GM12878 (cell line): ENCODE measurements around the gene CARHSP1. TPM values are rescaled to one million over a fixed set of nuclear protein-coding genes. Genes with fewer than 3 reads are reported as not detected.

Source experiments
- ATAC-seq: fragments of 200-7000 bp; cut with Tn5 transposase; 3 replicates; pipeline ENCODE4 v1.9.1; 2020; ENCODE audit warnings: mild to moderate bottlenecking, moderate library complexity
- BruUV-seq: library from RNA; stranded (reverse); fragments of 400-500 nt; replicated peaks from 2 replicates; lab custom pipeline; 2021; lab: Mats Ljungman, UMichigan
- CTCF ChIA-PET: fragments of 300-600 bp; sonication (Branson Sonifier 250); formaldehyde crosslinking; extraction: SDS; loops from one replicate; lab custom pipeline; 2021; ENCODE audit warnings: inconsistent platforms; lab: Yijun Ruan, JAX
- POLR2A ChIA-PET: fragments of 350-600 bp; formaldehyde crosslinking; extraction: SDS; loops from one replicate; lab custom pipeline; 2021; ENCODE audit warnings: inconsistent platforms; lab: Charles Lee
- RAD21 ChIA-PET: fragments of 300-600 bp; sonication (Branson Sonifier 250); formaldehyde crosslinking; loops from one replicate; lab custom pipeline; 2023; ENCODE audit warnings: antibody characterized with exemption; ENCODE audit not compliant: unreplicated experiment; lab: Charles Lee
- SMC1A ChIA-PET: fragments of 300-600 bp; sonication (Branson Sonifier 250); formaldehyde crosslinking; loops from one replicate; lab custom pipeline; 2023; ENCODE audit not compliant: unreplicated experiment, uncharacterized antibody; lab: Charles Lee
- DNase-seq: peaks from one replicate; pipeline ENCODE4 v3.0.0-alpha.2; 2011; ENCODE audit warnings: low read depth, low spot score
- FAIRE-seq: peaks from 3 replicates; lab custom pipeline; 2011; peaks lifted over from hg19 to GRCh38; lab: Jason Lieb, UNC
- H2AFZ ChIP-seq: 2 replicates; pipeline ENCODE4 v1.6.0; 2011; ENCODE audit warnings: low read depth, low read length, control low read depth; ENCODE audit not compliant: control insufficient read depth
- H3K27ac ChIP-seq: 2 replicates; pipeline ENCODE4 v1.5.1; 2011; ENCODE audit warnings: control low read depth; ENCODE audit not compliant: control insufficient read depth, insufficient read depth
- H3K27me3 ChIP-seq, 2 experiments: replicated peaks in 1 of 2; 2 replicates each; pipeline versions ENCODE4 v1.6.0 to v1.6.1; 2011; ENCODE audit warnings: low read length in 1 of 2; ENCODE audit not compliant: control insufficient read depth in 2 of 2, insufficient read depth in 2 of 2
- H3K36me3 ChIP-seq, 2 experiments: 2 replicates each; pipeline ENCODE4 v1.5.1; 2011; ENCODE audit warnings: low read length in 1 of 2; ENCODE audit not compliant: control insufficient read depth in 2 of 2, insufficient read depth in 2 of 2
- H3K4me1 ChIP-seq: 2 replicates; pipeline ENCODE4 v1.6.1; 2011; ENCODE audit warnings: mild to moderate bottlenecking, low read length, moderate library complexity, mixed read lengths; ENCODE audit not compliant: control insufficient read depth, insufficient read depth
- H3K4me2 ChIP-seq: 2 replicates; pipeline ENCODE4 v1.6.0; 2011; ENCODE audit warnings: control low read depth; ENCODE audit not compliant: control insufficient read depth, insufficient read depth
- H3K4me3 ChIP-seq: fragments of 200-600 bp; sonication (generic); 2 replicates; pipeline ENCODE4 v1.5.1; 2016
- H3K79me2 ChIP-seq: 2 replicates; pipeline ENCODE4 v1.6.0; 2011; ENCODE audit warnings: low read length; ENCODE audit not compliant: control insufficient read depth, insufficient read depth
- H3K9ac ChIP-seq: 2 replicates; pipeline ENCODE4 v1.8.0; 2011; ENCODE audit warnings: low read length, control low read depth, mixed read lengths; ENCODE audit not compliant: control insufficient read depth, insufficient read depth
- H3K9me3 ChIP-seq: replicated peaks from 3 replicates; pipeline ENCODE4 v1.5.1; 2011; ENCODE audit warnings: mild to moderate bottlenecking, low read length; ENCODE audit not compliant: control insufficient read depth, insufficient read depth
- H4K20me1 ChIP-seq: 2 replicates; pipeline ENCODE4 v1.6.0; 2011; ENCODE audit not compliant: control insufficient read depth, insufficient read depth
- ATF3 ChIP-seq: IDR thresholded peaks from 2 replicates; pipeline ENCODE4 v1.6.1; 2011; ENCODE audit warnings: low read depth, mild to moderate bottlenecking, low read length, moderate library complexity, borderline replicate concordance; ENCODE audit errors: extremely low read depth
- CREM ChIP-seq: IDR thresholded peaks from 2 replicates; pipeline ENCODE4 v1.6.1; 2014; ENCODE audit warnings: antibody characterized with exemption, low read depth
- FOS ChIP-seq: IDR thresholded peaks from 3 replicates; pipeline ENCODE4 v1.6.1; 2011; ENCODE audit warnings: borderline replicate concordance; ENCODE audit not compliant: insufficient read length; ENCODE audit errors: extremely low read depth
- GATAD2B ChIP-seq: fragments of 450-650 bp; conservative IDR thresholded peaks from 2 replicates; pipeline ENCODE4 v1.6.1; 2017; ENCODE audit warnings: low read depth, mild to moderate bottlenecking, moderate library complexity
- HDAC6 ChIP-seq: fragments of 200-600 bp; sonication (generic); IDR thresholded peaks from one replicate; pipeline ENCODE4 v1.8.0; 2017; ENCODE audit warnings: antibody characterized with exemption; ENCODE audit not compliant: unreplicated experiment
- POLR2A ChIP-seq: IDR thresholded peaks from 2 replicates; pipeline ENCODE4 v1.6.1; 2011; ENCODE audit warnings: low read depth, mild to moderate bottlenecking, low read length
- RELA ChIP-seq: fragments of 450-650 bp; IDR thresholded peaks from 2 replicates; pipeline ENCODE4 v1.8.0; 2014; ENCODE audit warnings: borderline replicate concordance; ENCODE audit not compliant: partially characterized antibody
- WGBS: methylation state at CpG from one replicate; pipeline ENCODE4 v1.1.6; 2016; ENCODE audit warnings: low lambda C conversion rate; ENCODE audit not compliant: insufficient replicate concordance, insufficient coverage; ENCODE audit errors: missing lambda C conversion rate; 5-methylcytosine and 5-hydroxymethylcytosine counted together
- in situ Hi-C: fragments of 300-500 bp; cut with MboI; formaldehyde crosslinking; loops from 9 replicates; pipeline ENCODE4 v1.14.3; 2018; ENCODE audit warnings: mixed read lengths
- intact Hi-C: fragments of 100-400 bp; cut with micrococcal nuclease; formaldehyde crosslinking; loops from one replicate; pipeline ENCODE4 v1.14.2; 2022; ENCODE audit not compliant: unreplicated experiment
- polyA plus RNA-seq, 11 experiments: library from polyadenylated mRNA; depleted of rRNA in 4 of 11; unstranded in 6 of 11; stranded (reverse) in 5 of 11; fragments of >200 nt; fragmentation: Nextera tagmentation in 4 of 11; fragmentation: Illumina TruSeq in 1 of 11; extraction: Ambion mirVana in 4 of 11; extraction: Trizol in 1 of 11; gene quantifications; 1 replicate in 1 of 11; 2 replicates in 10 of 11; pipeline versions ENCODE4 v1.2.1 to v1.2.3, GENCODE V29; 2011 to 2016; ENCODE audit warnings: inconsistent platforms in 2 of 11, missing spikeins in 2 of 11, low read depth in 1 of 11
- total RNA-seq, 4 experiments: library from RNA; depleted of rRNA in 3 of 4; stranded (reverse); fragments of >200 nt in 3 of 4; fragmentation: Illumina TruSeq in 1 of 4; extraction: Trizol in 1 of 4; gene quantifications; 2 replicates each; pipeline versions ENCODE4 v1.2.1 to v1.2.3, GENCODE V29; 2013 to 2021

Gene CARHSP1
- total and polyA plus RNA-seq, 10 of the 15 experiments (the other 5 are each of a cell fraction or from before 2014, with no cell fraction given), result 5.5 to 112 (median 67.0) TPM

GRCh38 chr16:8894736-8895334, 26.0 kb upstream of the CARHSP1 start:
- ChIA-PET SMC1A (interaction anchor here (0.6 to 1.1 kb wide), 3 partner anchors 8 to 200 kb away, joined by 3 to 5 read pairs (median 3); no protein-coding TSS in a partner anchor), CTCF (interaction anchor here (0.6 to 1.2 kb wide), 4 partner anchors 20 to 965 kb away, joined by 3 to 5 read pairs (median 3); no protein-coding TSS in a partner anchor), POLR2A (no interaction called here), RAD21 (interaction anchor here (0.7 to 4.2 kb wide), 4 partner anchors 114 to 1474 kb away, joined by 3 to 30 read pairs (median 3); no protein-coding TSS in a partner anchor)
- H2AFZ ChIP-seq, result no peak overlapping the region
- intact Hi-C loops (loop anchor here (5.0 kb wide), 1 partner anchor 98 kb away; the partner anchor contains the start of genes PMM2 and TMEM186), in situ Hi-C loops (loop anchor here (5.0 kb wide), 1 partner anchor 237 kb away; no protein-coding TSS in a partner anchor)
- 98% methylated on average over 21 of the region's 21 CpGs for WGBS
- no peak for FAIRE-seq
- H3K27ac ChIP-seq, result no peak overlapping the region
- H3K4me1 ChIP-seq, result peaks cover 49% of the 10 kb centered on the region
- H3K79me2 ChIP-seq, result peaks cover 8% of the 10 kb centered on the region
- no peak for ATAC-seq
- BruUV-seq, result no TSS peak
- H3K9ac ChIP-seq, result no peak overlapping the region
- TF ChIP-seq CREM (no peak), GATAD2B (no peak), FOS (no peak), RELA (no peak), POLR2A (0 out of 2 replicates have a peak, but pooled peaks have one; percentile 34), ATF3 (no peak), HDAC6 (no peak)
- peaks cover 3% of the 10 kb centered on the region; the same call in 2 of the 3 replicates for H3K9me3 ChIP-seq
- H4K20me1 ChIP-seq, result no peaks in the 10 kb centered on the region
- peaks cover 38 to 57% of the 10 kb centered on the region in 2 experiments for H3K36me3 ChIP-seq
- no peak for DNase-seq
- H3K27me3 ChIP-seq, result no peaks in the 10 kb centered on the region
- H3K4me3 ChIP-seq, result no peak overlapping the region
- no peak overlapping the region for H3K4me2 ChIP-seq
